GM19239 (cell line): ENCODE data around the gene SMARCA4.
"Not testable (repeated sequence)": the region's sequence is repeated elsewhere in the genome, so short reads cannot be mapped to it uniquely, and the experiment has no call there.

Experiments
- DNase-seq: peaks from one replicate; pipeline ENCODE4 v3.0.0; 2011; ENCODE audit warnings: low spot score; ENCODE audit not compliant: insufficient read length
- FAIRE-seq: peaks from 2 replicates; lab custom pipeline; 2011; peaks lifted over from hg19 to GRCh38; lab: Jason Lieb, UNC

SMARCA4 gene

DNA sequence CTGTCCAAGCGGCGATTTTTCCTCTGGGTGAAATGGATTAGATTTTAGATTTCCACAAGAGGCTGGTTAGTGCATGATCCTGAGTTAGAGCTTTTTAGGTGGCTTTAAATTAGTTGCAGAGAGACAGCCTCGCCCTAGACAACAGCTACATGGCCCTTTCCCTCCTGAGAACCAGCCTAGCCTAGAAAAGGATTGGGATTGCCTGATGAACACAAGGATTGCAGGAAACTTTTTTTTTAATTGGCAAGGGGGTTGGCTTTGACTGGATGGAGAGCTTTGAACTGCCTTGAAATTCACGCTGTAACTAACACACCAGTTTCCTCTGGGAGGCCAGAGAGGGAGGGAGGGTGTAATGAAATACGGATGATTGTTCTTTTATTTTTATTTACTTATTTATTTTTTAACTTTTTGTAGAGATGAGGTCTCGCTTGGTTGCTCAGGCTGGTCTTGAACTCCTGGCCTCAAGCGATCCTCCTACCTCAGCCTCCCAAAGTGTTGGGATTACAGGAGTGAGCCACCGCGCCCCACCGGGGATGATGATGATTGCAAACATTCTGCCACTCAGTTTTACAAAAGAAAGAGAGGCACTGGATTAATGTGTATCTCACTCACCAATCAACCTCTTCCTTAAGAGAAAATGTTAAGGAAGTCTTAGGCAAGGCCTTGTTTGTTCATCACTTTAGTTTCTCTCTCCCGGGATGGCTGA is 130.3 kb downstream of the SMARCA4 start:
- no peak for FAIRE-seq
- no peak for DNase-seq

DNA sequence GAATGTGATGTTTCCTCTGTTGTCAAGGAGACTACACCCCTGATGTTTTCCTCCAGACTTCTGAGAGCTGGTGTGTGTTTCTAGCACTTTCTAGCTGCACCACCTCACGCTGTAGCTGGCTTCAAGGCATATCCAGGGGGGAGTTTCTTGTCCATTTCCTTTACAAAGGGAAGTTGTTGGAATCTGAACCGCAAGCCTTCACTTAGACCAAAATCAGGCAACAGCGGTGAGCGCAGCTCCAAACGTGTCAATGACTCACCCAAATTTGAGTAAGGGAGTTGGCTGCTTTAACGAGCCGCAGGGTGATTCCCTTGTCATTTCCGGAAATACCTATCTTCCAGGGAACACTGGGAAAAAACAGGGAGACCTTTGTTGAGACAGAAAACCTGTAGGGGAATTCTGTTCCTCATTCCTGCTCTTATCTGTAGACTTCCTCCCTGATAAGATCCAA is 130.9 kb downstream of the SMARCA4 start:
- no peak for FAIRE-seq
- DNase-seq, result no peak

DNA sequence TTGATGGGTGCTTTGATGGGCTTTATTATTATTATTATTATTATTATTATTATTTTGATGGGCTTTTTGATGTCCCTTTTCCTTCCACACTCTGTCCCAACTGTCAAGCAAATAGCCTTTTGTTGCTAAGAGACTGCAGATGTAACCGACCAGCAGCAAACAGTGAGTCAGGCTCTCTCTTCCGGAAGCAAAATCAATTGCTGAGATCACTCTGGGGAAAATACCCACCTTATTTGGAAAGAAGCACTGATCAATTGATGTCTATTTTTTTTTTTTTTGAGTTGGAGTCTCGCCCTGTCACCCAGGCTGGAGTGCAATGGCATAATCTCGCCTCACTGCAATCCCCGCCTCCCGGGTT is 131.3 kb downstream of the SMARCA4 start:
- FAIRE-seq (no peak), DNase-seq (no peak)

DNA sequence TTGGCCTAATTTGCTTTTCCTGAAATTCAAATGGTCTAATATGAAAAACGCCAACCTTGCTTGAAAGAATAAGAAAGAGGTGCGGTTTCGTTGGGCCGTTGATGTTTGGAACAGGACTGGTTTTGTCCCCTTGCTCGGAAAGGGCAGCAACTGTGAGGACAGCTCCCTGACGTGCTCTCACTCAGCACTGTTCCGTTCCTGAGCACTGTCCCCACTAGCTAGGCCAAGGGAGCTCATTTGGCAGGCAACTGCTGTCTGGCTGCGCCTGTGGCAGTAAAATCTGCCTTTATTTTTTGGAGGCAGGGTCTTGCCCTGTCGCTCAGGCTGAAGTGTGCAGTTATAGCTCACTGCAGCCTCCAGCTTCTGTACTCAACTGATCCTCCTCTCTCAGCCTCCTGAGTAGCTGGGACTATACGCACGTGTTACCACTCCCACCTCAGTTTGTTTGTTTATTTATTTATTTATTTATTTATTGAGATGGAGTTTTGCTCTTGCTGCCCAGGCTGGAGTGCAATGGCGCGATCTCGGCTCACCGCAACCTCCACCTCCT is 132.9 kb downstream of the SMARCA4 start:
- DNase-seq (no peak), FAIRE-seq (no peak)

DNA sequence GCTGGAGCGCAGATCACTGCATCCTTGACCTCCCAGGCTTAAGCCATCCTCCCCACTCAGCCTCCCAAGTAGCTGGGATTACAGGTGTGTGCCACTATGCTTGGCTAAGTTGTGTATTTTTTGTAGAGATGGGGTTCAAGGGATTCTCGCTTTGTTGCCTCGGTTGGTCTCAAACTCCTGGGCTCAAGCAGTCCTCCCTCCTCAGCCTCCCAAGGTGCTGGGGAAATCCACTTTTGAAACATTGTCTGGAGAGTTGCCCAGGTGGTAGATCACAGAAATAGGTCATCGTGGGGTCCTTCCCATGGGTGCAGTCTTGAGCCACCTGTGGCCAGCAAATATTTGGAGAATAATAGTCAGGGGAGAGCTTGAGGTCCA is 133.7 kb downstream of the SMARCA4 start:
- FAIRE-seq, result no peak
- no peak for DNase-seq

DNA sequence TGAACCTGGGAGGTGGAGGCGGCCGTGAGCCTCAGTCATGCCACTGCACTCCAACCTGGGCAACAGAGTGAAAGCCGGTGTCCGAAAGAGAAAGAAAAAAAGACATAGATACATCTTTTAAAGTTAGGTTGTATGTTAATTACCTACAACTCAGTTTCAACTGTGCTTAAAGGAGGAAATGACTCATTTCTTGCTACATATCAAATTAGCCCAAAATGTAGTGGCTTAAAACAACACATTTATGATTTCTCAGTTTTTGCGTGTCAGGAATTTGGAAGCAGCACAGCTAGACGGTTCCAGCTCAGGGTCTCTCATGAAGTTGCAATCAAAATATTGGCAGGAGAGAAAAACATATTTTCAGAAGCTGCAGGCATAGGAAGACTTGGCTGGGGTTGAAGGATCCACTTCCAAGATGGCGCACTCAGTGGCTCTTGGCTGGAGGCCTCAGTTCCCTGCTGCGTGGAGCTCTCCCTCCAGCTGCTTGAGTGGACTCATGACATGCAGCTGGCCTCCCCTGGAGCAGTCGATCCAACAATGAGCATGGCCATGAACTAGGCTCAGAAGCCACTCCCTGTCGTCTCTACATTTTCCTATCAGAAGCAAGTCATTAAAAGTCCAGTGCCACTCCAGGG is 135.5 kb downstream of the SMARCA4 start:
- DNase-seq, result no peak
- peak; percentile 91 for FAIRE-seq

DNA sequence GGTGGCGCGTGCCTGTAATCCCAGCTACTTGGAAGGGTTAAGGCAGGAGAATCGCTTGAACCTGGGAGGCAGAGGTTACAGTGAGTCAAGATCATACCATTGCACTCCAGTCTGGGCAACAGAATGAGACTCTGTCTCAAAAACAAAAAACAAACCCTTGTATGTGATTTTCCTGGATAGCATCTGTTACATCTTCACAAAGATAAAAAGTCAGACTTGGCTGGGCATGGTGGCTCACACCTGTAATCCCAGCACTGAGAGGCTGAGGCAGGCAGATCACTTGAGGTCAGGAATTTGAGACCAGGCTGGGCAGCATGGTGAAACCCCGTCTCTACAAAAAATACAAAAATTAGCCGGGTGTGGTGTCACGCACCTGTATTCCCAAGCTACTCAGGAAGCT is 136.5 kb downstream of the SMARCA4 start:
- FAIRE-seq, DNase-seq: not testable (repeated sequence)

DNA sequence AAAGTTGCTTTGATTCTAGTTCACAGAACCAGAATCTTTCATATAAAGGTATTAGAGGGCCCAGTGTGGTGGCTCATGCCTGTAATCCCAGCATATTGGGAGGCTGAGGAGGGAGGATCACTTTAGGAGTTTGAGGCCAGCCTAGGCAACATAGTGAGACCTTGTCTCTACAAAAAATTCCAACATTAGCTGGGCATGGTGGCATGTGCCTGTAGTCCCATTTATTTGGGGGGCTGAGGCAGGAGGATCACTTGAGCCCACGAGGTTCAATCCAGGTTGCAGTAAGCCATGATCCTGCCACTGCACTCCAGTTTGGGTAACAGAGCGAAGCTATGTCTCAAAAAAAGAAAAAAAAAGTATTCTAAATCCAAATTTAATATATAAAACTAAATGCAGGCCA is 137.5 kb downstream of the SMARCA4 start:
- FAIRE-seq (no peak), DNase-seq (no peak)

DNA sequence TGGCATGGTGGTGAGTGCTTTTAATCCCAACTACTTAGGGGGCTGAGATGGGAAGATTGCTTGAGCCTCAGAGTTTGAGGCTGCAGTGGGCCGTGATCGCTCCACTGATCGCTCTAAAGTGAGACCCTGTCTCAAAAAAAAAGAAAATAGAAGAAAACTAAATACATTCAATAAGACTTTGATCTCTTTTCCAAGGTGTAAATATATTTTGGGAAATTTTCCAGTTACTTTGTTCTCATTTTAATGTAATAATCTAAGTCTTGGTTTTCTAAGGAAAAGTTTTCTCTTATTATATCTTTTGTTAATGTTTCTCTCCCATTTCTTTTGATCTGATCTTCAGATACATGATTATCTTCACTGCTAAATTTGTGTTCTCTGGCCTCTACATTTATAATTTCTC is 138.0 kb downstream of the SMARCA4 start:
- FAIRE-seq, result no peak
- no peak for DNase-seq

DNA sequence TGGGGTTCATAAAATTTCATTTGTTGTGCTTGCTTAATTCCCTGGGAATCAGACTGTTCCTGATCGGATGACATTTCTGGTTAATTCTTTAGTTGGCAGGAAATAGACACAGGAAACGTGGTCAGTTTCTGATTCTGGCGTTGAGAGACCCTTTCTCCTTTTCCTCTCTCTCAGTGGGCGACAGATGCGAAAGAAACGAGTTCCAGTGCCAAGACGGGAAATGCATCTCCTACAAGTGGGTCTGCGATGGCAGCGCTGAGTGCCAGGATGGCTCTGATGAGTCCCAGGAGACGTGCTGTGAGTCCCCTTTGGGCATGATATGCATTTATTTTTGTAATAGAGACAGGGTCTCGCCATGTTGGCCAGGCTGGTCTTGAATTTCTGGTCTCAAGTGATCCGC is 139.2 kb downstream of the SMARCA4 start:
- FAIRE-seq, result no peak
- DNase-seq, result no peak

DNA sequence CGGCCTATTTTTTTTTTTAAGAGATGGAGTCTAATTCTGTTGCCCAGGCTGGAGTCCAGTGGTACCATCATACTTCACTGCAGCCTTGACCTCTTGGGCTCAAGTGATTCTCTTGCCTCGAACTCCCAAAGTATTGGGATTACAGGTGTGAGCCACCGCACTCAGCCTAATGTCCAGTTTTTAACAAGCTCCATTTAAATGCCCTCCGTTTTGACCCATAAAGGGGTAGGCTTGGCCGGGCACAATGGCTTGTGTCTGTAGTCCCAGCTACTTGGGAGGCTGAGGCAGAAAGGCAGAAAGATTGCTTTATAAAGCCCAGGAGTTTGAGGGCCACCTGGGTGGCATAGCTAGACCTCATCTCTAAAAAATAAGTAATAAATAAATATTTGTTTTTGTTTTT is 140.2 kb downstream of the SMARCA4 start:
- no peak for DNase-seq
- no peak for FAIRE-seq

DNA sequence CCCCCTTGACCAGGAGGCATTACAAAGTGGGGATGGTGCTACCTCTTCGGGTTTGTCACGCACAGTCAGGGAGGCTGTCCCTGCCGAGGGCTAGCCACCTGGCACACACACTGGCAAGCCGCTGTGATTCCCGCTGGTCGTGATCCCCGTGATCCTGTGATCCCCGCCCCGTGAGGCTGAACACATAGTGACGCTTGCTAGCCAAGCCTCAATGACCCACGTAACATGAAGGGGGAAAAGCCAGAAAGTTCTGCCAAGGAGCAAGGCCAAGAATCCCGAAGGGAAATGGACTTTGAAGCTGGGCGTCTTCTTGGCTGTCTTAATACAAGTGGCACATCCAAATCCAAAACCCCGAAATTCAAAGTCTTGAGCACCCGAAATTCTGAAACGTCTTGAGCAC is 142.1 kb downstream of the SMARCA4 start:
- no peak for DNase-seq
- no peak for FAIRE-seq

DNA sequence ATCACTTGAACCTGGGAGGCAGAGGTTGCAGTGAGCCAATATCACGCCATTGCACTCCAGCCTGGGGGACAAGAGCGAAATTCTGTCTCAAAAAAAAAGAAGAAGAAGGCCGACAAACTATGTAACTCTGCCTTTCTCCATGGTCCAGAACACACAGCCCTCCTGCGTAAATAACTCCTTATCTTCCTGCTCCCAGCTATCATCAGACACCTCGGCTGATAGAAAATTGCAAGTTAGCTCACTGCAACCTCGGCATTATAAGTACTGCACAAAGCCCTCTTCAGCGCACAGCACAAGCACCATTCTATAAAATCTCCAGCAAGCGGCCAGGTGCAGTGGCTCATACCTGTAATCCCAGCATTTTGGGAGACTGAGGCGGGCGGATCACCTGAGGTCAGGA is 142.8 kb downstream of the SMARCA4 start:
- not testable (repeated sequence) for FAIRE-seq, DNase-seq

DNA sequence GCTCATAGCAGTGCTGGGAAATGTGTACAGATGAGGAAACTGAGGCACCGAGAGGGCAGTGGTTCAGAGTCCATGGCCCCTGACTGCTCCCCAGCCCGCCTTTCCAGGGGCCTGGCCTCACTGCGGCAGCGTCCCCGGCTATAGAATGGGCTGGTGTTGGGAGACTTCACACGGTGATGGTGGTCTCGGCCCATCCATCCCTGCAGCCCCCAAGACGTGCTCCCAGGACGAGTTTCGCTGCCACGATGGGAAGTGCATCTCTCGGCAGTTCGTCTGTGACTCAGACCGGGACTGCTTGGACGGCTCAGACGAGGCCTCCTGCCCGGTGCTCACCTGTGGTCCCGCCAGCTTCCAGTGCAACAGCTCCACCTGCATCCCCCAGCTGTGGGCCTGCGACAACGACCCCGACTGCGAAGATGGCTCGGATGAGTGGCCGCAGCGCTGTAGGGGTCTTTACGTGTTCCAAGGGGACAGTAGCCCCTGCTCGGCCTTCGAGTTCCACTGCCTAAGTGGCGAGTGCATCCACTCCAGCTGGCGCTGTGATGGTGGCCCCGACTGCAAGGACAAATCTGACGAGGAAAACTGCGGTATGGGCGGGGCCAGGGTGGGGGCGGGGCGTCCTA is 144.3 kb downstream of the SMARCA4 start:
- FAIRE-seq (no peak), DNase-seq (no peak)

DNA sequence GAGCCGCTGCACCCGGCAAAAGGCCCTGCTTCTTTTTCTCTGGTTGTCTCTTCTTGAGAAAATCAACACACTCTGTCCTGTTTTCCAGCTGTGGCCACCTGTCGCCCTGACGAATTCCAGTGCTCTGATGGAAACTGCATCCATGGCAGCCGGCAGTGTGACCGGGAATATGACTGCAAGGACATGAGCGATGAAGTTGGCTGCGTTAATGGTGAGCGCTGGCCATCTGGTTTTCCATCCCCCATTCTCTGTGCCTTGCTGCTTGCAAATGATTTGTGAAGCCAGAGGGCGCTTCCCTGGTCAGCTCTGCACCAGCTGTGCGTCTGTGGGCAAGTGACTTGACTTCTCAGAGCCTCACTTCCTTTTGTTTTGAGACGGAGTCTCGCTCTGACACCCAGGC is 145.6 kb downstream of the SMARCA4 start:
- DNase-seq (no peak), FAIRE-seq (no peak)

DNA sequence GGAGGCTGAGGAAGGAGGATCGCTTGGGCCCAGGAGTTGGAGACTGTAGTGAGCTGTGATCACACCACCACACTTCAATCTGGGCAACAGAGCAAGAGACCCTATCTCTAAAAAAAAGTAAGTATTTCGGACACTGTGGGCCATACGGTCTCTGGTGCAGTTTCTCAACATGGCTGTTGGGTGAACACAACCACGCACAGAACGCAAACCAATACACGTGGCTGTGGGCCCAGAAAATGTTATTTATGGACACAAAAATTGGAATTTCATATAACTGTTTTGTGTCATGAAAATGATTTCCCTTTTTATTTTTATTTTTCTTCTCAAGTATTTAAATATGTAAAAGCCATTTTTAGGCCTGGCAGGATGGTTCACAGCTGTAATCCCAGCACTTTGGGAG is 147.9 kb downstream of the SMARCA4 start:
- DNase-seq (no peak), FAIRE-seq (no peak)

DNA sequence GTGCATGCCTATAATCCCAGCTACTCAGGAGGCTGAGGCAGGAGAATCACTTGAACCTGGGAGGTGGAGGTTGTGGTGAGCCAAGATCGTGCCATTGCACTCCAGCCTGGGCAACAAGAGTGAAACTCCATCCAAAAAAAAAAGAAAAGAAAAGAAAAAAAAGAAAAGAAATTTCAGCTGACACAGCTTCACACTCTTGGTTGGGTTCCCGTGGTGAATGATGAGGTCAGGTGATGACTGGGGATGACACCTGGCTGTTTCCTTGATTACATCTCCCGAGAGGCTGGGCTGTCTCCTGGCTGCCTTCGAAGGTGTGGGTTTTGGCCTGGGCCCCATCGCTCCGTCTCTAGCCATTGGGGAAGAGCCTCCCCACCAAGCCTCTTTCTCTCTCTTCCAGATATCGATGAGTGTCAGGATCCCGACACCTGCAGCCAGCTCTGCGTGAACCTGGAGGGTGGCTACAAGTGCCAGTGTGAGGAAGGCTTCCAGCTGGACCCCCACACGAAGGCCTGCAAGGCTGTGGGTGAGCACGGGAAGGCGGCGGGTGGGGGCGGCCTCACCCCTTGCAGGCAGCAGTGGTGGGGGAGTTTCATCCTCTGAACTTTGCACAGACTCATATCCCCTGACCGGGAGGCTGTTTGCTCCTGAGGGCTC is 150.4 kb downstream of the SMARCA4 start:
- FAIRE-seq (no peak), DNase-seq (no peak)

DNA sequence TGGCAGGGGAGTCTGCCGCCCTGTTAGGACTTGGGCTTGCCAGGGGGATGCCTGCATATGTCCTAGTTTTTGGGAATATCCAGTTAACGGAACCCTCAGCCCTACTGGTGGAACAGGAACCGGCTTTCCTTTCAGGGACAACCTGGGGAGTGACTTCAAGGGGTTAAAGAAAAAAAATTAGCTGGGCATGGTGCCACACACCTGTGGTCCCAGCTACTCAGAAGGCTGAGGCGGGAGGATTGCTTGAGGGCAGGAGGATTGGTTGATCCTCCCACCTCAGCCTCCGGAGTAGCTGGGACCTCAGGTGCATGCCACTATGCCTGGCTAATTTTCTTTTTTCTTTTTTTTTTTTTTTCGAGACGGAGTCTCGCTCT is 150.9 kb downstream of the SMARCA4 start:
- FAIRE-seq, result no peak

More for the DNA sequence above, 150.9 kb downstream of the SMARCA4 start:
- DNase-seq, result no peak
